H1 (cell line): ENCODE data around the gene TM7SF3.

Experiments
- JUN ChIP-seq: IDR thresholded peaks from 2 replicates; pipeline ENCODE4 v1.6.1; 2011; ENCODE audit warnings: low read depth, mild to moderate bottlenecking, improper control_type of control experiment, low read length
- POLR2A ChIP-seq, 2 experiments: IDR thresholded peaks; 1 replicate in 1 of 2; 2 replicates in 1 of 2; pipeline ENCODE4 v1.6.1; 2011; ENCODE audit warnings: low read depth in 2 of 2, low read length in 2 of 2, mild to moderate bottlenecking in 2 of 2; ENCODE audit errors: control extremely low read depth in 1 of 2
- SP2 ChIP-seq: IDR thresholded peaks from 2 replicates; pipeline ENCODE4 v1.6.1; 2012; ENCODE audit warnings: mild to moderate bottlenecking, low read length, inconsistent platforms

- TF ChIP-seq JUN (no peak), SP2 (no peak), POLR2A (IDR thresholded peaks at IDR 0.05; ENCODE audit: control extremely low read depth in 1 of 2, low read depth in 2 of 2, low read length in 2 of 2) (no peak)
Measured at GRCh38 chr12:27026257-27026656, 12.1 kb upstream of the TM7SF3 start.
